ENCODE results near the gene UNC5A. TPM values are rescaled to one million over a fixed set of nuclear protein-coding genes. Genes with fewer than 3 reads are reported as not detected.

Gene UNC5A
- total and polyA plus RNA-seq, 2 of the 8 experiments (the other 6 are each of a cell fraction or from before 2014, with no cell fraction given), result 4.0 to 7.6 TPM

DNA sequence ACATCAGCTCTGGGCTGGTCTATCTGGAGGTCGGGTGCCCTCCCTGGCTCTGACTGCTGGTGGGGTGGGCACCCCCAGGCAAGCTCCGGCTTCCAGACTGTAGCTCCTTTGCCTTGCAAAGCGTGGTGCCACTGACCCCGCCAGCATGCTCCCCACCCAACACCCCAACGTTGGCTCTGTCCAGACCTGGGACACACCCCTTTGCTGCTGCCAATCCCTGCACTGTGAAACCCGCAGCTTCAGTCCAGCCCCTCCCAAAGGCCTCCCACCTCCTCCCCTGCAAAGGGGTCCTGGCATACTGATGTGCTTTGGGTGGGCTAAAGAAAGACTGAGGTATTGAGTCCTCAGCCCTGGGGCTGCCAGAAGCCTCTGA lies 3.9 kb downstream of the UNC5A start:
- Histone ChIP-seq H2BK20ac (ENCODE audit: low read length) (no peak overlapping the region), H2BK12ac (ENCODE audit: low read depth, low read length) (peak overlapping the region; percentile 50; the same call in 1 of the 2 replicates), H4K8ac (ENCODE audit: extremely low read depth, insufficient read depth, low read length) (no peak overlapping the region), H3K9me3 (ENCODE audit: insufficient read depth in 2 of 2, low read depth in 1 of 2, low read length in 1 of 2) (no peaks in the 10 kb centered on the region), H2AK5ac (ENCODE audit: low read depth, low read length) (no peak overlapping the region), H3K36me3 (ENCODE audit: control insufficient read depth in 2 of 4, insufficient read depth in 4 of 4, low read length in 3 of 4) (no peaks in the 10 kb centered on the region), H3K23me2 (ENCODE audit: low read depth, low read length) (peaks cover 20% of the 10 kb centered on the region; the same call in 1 of the 2 replicates), H3K27ac (ENCODE audit: low read depth, low read length) (no peak overlapping the region), H2BK5ac (ENCODE audit: low read depth, low read length) (no peak overlapping the region), H3K9ac (replicated peaks in 1 of 4; ENCODE audit: extremely low read depth in 1 of 4, low read depth in 3 of 4, low read length in 3 of 4) (no peak overlapping the region), H2BK120ac (replicated peaks; ENCODE audit: low read depth, low read length) (no peak overlapping the region), H3K4me2 (ENCODE audit: insufficient read depth in 1 of 2, low read depth in 2 of 2, low read length in 2 of 2) (no peak overlapping the region), H2BK15ac (ENCODE audit: low read length) (0 out of 2 replicates have a peak overlapping the region, but pooled peaks have one; percentile 61), H3K4me1 (replicated peaks in 1 of 4; ENCODE audit: control insufficient read depth in 3 of 4, insufficient read depth in 4 of 4, low read length in 3 of 4) (peaks cover 4 to 55% (median 24%) of the 10 kb centered on the region in 4 experiments), H3K4ac (replicated peaks; ENCODE audit: insufficient read length, low read depth, low read length) (no peak overlapping the region), H3K18ac (ENCODE audit: extremely low read depth, low read length) (no peak overlapping the region), H3K79me1 (ENCODE audit: low read depth, low read length) (no peaks in the 10 kb centered on the region; the same call in 1 of the 2 replicates), H3K79me2 (ENCODE audit: control insufficient read depth in 1 of 2, insufficient read depth in 2 of 2, low read length in 2 of 2) (no peaks in the 10 kb centered on the region), H4K5ac (ENCODE audit: insufficient read length, low read depth, low read length) (no peak overlapping the region), H3K4me3 (ENCODE audit: extremely low read depth in 1 of 4, insufficient read depth in 2 of 4, low read depth in 3 of 4, low read length in 4 of 4) (no peak overlapping the region), H3K27me3 (replicated peaks in 1 of 4; ENCODE audit: control insufficient read depth in 3 of 4, extremely low read depth in 1 of 4, insufficient read depth in 3 of 4, low read length in 3 of 4) (peaks cover 14 to 34% (median 30%) of the 10 kb centered on the region in 4 experiments), H3K23ac (ENCODE audit: insufficient read length) (no peak overlapping the region), H3K14ac (ENCODE audit: insufficient read length) (no peak overlapping the region), H4K20me1 (replicated peaks in 1 of 2; ENCODE audit: control insufficient read depth in 1 of 2, insufficient read depth in 2 of 2, low read length in 2 of 2) (peaks cover 2 to 15% of the 10 kb centered on the region in 2 experiments), H3K56ac (replicated peaks; ENCODE audit: insufficient read length, low read depth, low read length) (no peak overlapping the region), H4K91ac (replicated peaks; ENCODE audit: insufficient read length, low read length) (no peak overlapping the region), H2AFZ (ENCODE audit: low read length) (no peak overlapping the region)
- no peak for TF ChIP-seq RAD21 (IDR thresholded peaks at IDR 0.05 in 1 of 2, conservative IDR thresholded peaks at IDR 0.05 in 1 of 2; ENCODE audit: low read depth in 2 of 2, low read length in 2 of 2)
- TF ChIP-seq SRF (IDR thresholded peaks at IDR 0.05; ENCODE audit: low read depth, low read length), result no peak
- TF ChIP-seq JUN (IDR thresholded peaks at IDR 0.05; ENCODE audit: low read depth, low read length), result no peak
- TF ChIP-seq HDAC2 (IDR thresholded peaks at IDR 0.05; ENCODE audit: borderline replicate concordance in 1 of 2, low read depth in 2 of 2, low read length in 2 of 2), result no peak
- TF ChIP-seq TAF7 (optimal IDR thresholded peaks at IDR 0.05; ENCODE audit: borderline replicate concordance, low read depth, low read length), result no peak
- no peak for TF ChIP-seq PHF8 (conservative IDR thresholded peaks at IDR 0.05; ENCODE audit: low read depth, low read length)
- no peak for TF ChIP-seq RXRA (IDR thresholded peaks at IDR 0.05; ENCODE audit: insufficient read depth, low read depth, low read length)
- no peak for TF ChIP-seq HDAC6 (IDR thresholded peaks at IDR 0.05; ENCODE audit: low read depth, low read length)
- no peak for TF ChIP-seq POLR2AphosphoS5 (IDR thresholded peaks at IDR 0.05; ENCODE audit: low read depth, low read length)
- no peak for TF ChIP-seq TEAD4 (IDR thresholded peaks at IDR 0.05; ENCODE audit: low read depth, low read length)
- CTCF ChIA-PET (ENCODE audit: partially characterized antibody), result interaction anchor here (0.8 to 5.1 kb wide), 28 partner anchors 9 to 496 kb away, joined by 3 to 38 read pairs (median 5); partner anchors contain the start of gene HK3
- no peak for DNase-seq (ENCODE audit: low read depth in 1 of 2, low spot score in 2 of 2)
- POLR2A ChIA-PET (ENCODE audit: partially characterized antibody), result interaction anchor here (1.3 kb wide), 1 partner anchor 277 kb away, joined by 3 read pairs; the partner anchor contains the start of gene RNF44
- FAIRE-seq, result no peak
- WGBS, 2 experiments (ENCODE audit: extremely low coverage in 1 of 2, insufficient coverage in 1 of 2, insufficient read length in 1 of 2, insufficient replicate concordance in 2 of 2, low coverage in 1 of 2, low lambda C conversion rate in 2 of 2, missing lambda C conversion rate in 1 of 2), result 86% methylated on average over 5 of the region's 6 CpGs; no CpG with 5 or more reads in 1 of the 2 experiments

All from H1 (cell line).